ENCODE results near the gene MAP3K20. TPM values are rescaled to one million over a fixed set of nuclear protein-coding genes. Genes with fewer than 3 reads are reported as not detected.

Gene MAP3K20
- total and polyA plus RNA-seq, 2 donors (not counting 3 experiments of a cell fraction or from before 2014, with no cell fraction given) = 7.8 to 31.5 TPM

DNA sequence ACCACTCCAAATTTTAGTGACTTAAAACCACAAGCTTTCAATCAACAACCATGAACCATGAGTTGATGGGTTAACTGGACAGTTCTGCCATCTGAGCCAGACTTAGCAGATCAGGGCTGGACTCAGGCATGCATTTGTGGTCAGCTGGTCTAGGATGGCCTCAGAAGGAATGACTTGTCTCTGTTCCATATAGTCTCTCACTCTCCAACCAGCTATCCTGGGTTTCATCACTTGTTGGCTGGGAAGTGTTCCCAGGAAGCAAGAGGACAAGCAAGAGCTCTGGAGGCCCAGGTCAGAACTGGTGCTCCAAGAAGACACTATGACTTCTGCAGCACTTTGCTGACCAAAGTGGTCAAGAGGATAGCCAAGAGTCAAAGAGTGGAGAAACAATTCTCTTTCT is 17.5 kb upstream of the MAP3K20 start:
- Histone ChIP-seq H3K9ac (replicated peaks; ENCODE audit: extremely low read depth, insufficient read depth, low read length) (no peak overlapping the region), H3K9me3 (replicated peaks; ENCODE audit: control insufficient read depth, insufficient read depth, low read length) (no peaks in the 10 kb centered on the region), H4K20me1 (replicated peaks; ENCODE audit: control insufficient read depth, extremely low read depth, insufficient read depth, low read length) (no peaks in the 10 kb centered on the region), H3K4me3 (replicated peaks in 1 of 3; ENCODE audit: insufficient read depth in 1 of 3, low read depth in 1 of 3, low read length in 3 of 3) (no peak overlapping the region), H3K27me3 (ENCODE audit: control insufficient read depth in 2 of 2, insufficient read depth in 2 of 2, low read length in 2 of 2) (peaks cover 0 to 2% of the 10 kb centered on the region in 2 experiments), H3K79me2 (ENCODE audit: control insufficient read depth, insufficient read depth, low read length) (no peaks in the 10 kb centered on the region), H3K27ac (ENCODE audit: insufficient read depth, low read depth, low read length) (no peak overlapping the region), H3K4me1 (ENCODE audit: control insufficient read depth, extremely low read depth, insufficient read depth, low read length) (no peaks in the 10 kb centered on the region), H3K4me2 (ENCODE audit: insufficient read depth, low read length) (no peak overlapping the region), H3K9me1 (replicated peaks; ENCODE audit: control insufficient read depth, extremely low read depth, insufficient read depth, low read length) (no peaks in the 10 kb centered on the region), H3K36me3 (ENCODE audit: control insufficient read depth in 2 of 2, extremely low read depth in 1 of 2, insufficient read depth in 2 of 2, low read length in 2 of 2) (no peaks in the 10 kb centered on the region), H2AFZ (ENCODE audit: low read depth, low read length) (no peak overlapping the region)
- DNase-seq (ENCODE audit: low read depth, low spot score) (no peak), FAIRE-seq (no peak)
- POLR2A ChIA-PET = no interaction called here
- dilution Hi-C loops (cut with MboI; ENCODE audit: extremely low pct_ligation_motif_present, low sequenced_read_pairs) = no loop called here
- CTCF ChIA-PET = interaction anchor here (1.0 to 1.8 kb wide), 3 partner anchors 8 to 30 kb away, joined by 3 to 6 read pairs (median 4); no protein-coding TSS in a partner anchor
- BruUV-seq (replicated peaks) = no TSS peak
- intact Hi-C loops (cut with micrococcal nuclease) = no loop called here
- no peak for TF ChIP-seq POLR2AphosphoS5 (IDR thresholded peaks at IDR 0.05; ENCODE audit: insufficient read depth, low read depth, low read length)

- TF ChIP-seq EZH2 (IDR thresholded peaks at IDR 0.05; ENCODE audit: borderline replicate concordance, low read depth, low read length, severe bottlenecking) (no peak), FOS (IDR thresholded peaks at IDR 0.05; ENCODE audit: borderline replicate concordance, insufficient read depth, low read length) (no peak), MAX (IDR thresholded peaks at IDR 0.05; ENCODE audit: insufficient read depth, insufficient read length) (no peak), JUN (IDR thresholded peaks at IDR 0.05; ENCODE audit: borderline replicate concordance, insufficient read depth, insufficient read length, low read depth) (no peak), MYC (IDR thresholded peaks at IDR 0.05; ENCODE audit: low read depth, low read length) (no peak), GATA2 (IDR thresholded peaks at IDR 0.05; ENCODE audit: insufficient read depth, insufficient read length, low read depth, low read length) (no peak), POLR2A (IDR thresholded peaks at IDR 0.05; ENCODE audit: low read depth, low read length) (no peak), POLR2AphosphoS5 (IDR thresholded peaks at IDR 0.05; ENCODE audit: insufficient read depth, low read depth, low read length) (no peak), CTCF (IDR thresholded peaks at IDR 0.05; ENCODE audit: extremely low read depth in 1 of 2, insufficient read depth in 1 of 2, low read depth in 1 of 2, low read length in 2 of 2) (no peak)
- Histone ChIP-seq H3K4me2 (ENCODE audit: insufficient read depth, low read length) (no peak overlapping the region), H3K27me3 (ENCODE audit: control insufficient read depth in 2 of 2, insufficient read depth in 2 of 2, low read length in 2 of 2) (peaks cover 0 to 2% of the 10 kb centered on the region in 2 experiments), H3K4me3 (replicated peaks in 1 of 3; ENCODE audit: insufficient read depth in 1 of 3, low read depth in 1 of 3, low read length in 3 of 3) (no peak overlapping the region), H3K36me3 (ENCODE audit: control insufficient read depth in 2 of 2, extremely low read depth in 1 of 2, insufficient read depth in 2 of 2, low read length in 2 of 2) (no peaks in the 10 kb centered on the region), H3K79me2 (ENCODE audit: control insufficient read depth, insufficient read depth, low read length) (no peaks in the 10 kb centered on the region), H3K4me1 (ENCODE audit: control insufficient read depth, extremely low read depth, insufficient read depth, low read length) (no peaks in the 10 kb centered on the region), H3K9me3 (replicated peaks; ENCODE audit: control insufficient read depth, insufficient read depth, low read length) (no peaks in the 10 kb centered on the region), H3K27ac (ENCODE audit: insufficient read depth, low read depth, low read length) (no peak overlapping the region), H3K9me1 (replicated peaks; ENCODE audit: control insufficient read depth, extremely low read depth, insufficient read depth, low read length) (no peaks in the 10 kb centered on the region), H3K9ac (replicated peaks; ENCODE audit: extremely low read depth, insufficient read depth, low read length) (no peak overlapping the region), H4K20me1 (replicated peaks; ENCODE audit: control insufficient read depth, extremely low read depth, insufficient read depth, low read length) (no peaks in the 10 kb centered on the region), H2AFZ (ENCODE audit: low read depth, low read length) (no peak overlapping the region)
- dilution Hi-C loops (cut with MboI; ENCODE audit: extremely low pct_ligation_motif_present, low sequenced_read_pairs) = no loop called here
- intact Hi-C loops (cut with micrococcal nuclease) = no loop called here
- ChIA-PET CTCF (interaction anchor here (0.6 to 1.8 kb wide), 4 partner anchors 9 to 167 kb away, joined by 3 to 6 read pairs (median 4); no protein-coding TSS in a partner anchor), POLR2A (no interaction called here)
- no peak for DNase-seq (ENCODE audit: low read depth, low spot score)
- no peak for FAIRE-seq
- no TSS peak for BruUV-seq (replicated peaks)
These were observed 17.0 kb upstream of the MAP3K20 start for GRCh38 chr2:173058673-173059072.
